A673 (cell line): Measurements from ENCODE around the gene CCR8.

Experiments
- EZH2 ChIP-seq: fragments of 200-600 bp; sonication (generic); IDR thresholded peaks from 2 replicates; pipeline ENCODE4 v1.6.1; 2017; ENCODE audit warnings: borderline replicate concordance, low read depth, mild to moderate bottlenecking, mixed read lengths, antibody characterized with exemption, low read length; ENCODE audit not compliant: poor library complexity, severe bottlenecking
- TF ChIP-seq, protein P1 (sequence below): fragments of 300-800, 200-600 bp; sonication (generic); conservative IDR thresholded peaks from 2 replicates; pipeline ENCODE4 v1.5.1; 2017; ENCODE audit warnings: low read depth, mild to moderate bottlenecking, antibody characterized with exemption, low read length, moderate library complexity, mixed read lengths

DNA sequence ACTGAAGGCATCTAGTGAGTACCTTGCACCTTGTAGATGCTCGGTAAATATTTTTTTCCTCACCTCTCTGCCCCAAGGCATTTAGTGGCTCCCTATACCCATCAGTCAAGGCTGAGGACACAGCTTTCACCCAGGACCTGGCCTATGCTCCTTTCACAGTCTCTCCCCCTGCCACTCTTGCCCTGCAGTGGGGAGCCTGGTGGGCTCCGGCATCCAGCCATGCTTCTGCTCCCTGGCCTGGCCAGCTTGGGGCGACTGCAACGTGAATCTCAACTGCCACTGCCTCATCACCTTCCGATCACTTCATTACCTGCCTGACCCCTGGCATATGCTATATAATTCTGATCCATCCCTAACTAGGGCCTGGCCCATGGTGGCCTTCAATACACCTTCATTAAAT lies 48.9 kb upstream of the CCR8 start:
- TF ChIP-seq, protein P1, sequence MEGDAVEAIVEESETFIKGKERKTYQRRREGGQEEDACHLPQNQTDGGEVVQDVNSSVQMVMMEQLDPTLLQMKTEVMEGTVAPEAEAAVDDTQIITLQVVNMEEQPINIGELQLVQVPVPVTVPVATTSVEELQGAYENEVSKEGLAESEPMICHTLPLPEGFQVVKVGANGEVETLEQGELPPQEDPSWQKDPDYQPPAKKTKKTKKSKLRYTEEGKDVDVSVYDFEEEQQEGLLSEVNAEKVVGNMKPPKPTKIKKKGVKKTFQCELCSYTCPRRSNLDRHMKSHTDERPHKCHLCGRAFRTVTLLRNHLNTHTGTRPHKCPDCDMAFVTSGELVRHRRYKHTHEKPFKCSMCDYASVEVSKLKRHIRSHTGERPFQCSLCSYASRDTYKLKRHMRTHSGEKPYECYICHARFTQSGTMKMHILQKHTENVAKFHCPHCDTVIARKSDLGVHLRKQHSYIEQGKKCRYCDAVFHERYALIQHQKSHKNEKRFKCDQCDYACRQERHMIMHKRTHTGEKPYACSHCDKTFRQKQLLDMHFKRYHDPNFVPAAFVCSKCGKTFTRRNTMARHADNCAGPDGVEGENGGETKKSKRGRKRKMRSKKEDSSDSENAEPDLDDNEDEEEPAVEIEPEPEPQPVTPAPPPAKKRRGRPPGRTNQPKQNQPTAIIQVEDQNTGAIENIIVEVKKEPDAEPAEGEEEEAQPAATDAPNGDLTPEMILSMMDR, result no peak
- no peak for TF ChIP-seq EZH2
